NCI-H1930 (cell line): Measurements from ENCODE around the gene SDR39U1.
A peak's percentile ranks its signal among the peaks of the same experiment; 100 is the strongest.

Source experiments
- DNase-seq, 2 experiments: peaks; one replicate each; lab custom pipeline; 2025; lab: John Stamatoyannopoulos, UW

The SDR39U1 gene

GRCh38 chr14:24441904-24442239 lies 704 bp downstream of the SDR39U1 start:
- DNase-seq, result no peak

- DNase-seq, result no peak
Measured at GRCh38 chr14:24441485-24441884, 1.1 kb downstream of the SDR39U1 start.

- DNase-seq, result no peak
Measured at GRCh38 chr14:24440606-24441399, 1.8 kb downstream of the SDR39U1 start.

GRCh38 chr14:24439830-24440605 lies 2.6 kb downstream of the SDR39U1 start:
- no peak for DNase-seq

- DNase-seq, result no peak
Measured at GRCh38 chr14:24439257-24439656, 3.3 kb downstream of the SDR39U1 start.

GRCh38 chr14:24438223-24439097 lies 4.1 kb downstream of the SDR39U1 start:
- DNase-seq, result no peak

- no peak for DNase-seq
Measured at GRCh38 chr14:24437736-24438067, 4.9 kb downstream of the SDR39U1 start.

GRCh38 chr14:24437020-24437735 lies 5.4 kb downstream of the SDR39U1 start:
- DNase-seq, result no peak

- DNase-seq, result peak in 1 of 2 experiments; percentile 54
Measured at GRCh38 chr14:24436355-24437019, 6.1 kb downstream of the SDR39U1 start.

- no peak for DNase-seq
Measured at GRCh38 chr14:24435998-24436354, 6.6 kb downstream of the SDR39U1 start.

- DNase-seq, result no peak
Measured at GRCh38 chr14:24435192-24435810, 7.3 kb downstream of the SDR39U1 start.

GRCh38 chr14:24434676-24435075 lies 7.9 kb downstream of the SDR39U1 start:
- DNase-seq, result no peak

GRCh38 chr14:24434036-24434435 lies 8.5 kb downstream of the SDR39U1 start:
- no peak for DNase-seq

- DNase-seq, result no peak
Measured at GRCh38 chr14:24432259-24433131, 10.1 kb downstream of the SDR39U1 start.

GRCh38 chr14:24431569-24432258 lies 10.9 kb downstream of the SDR39U1 start:
- peak; percentile 69 to 76 for DNase-seq

GRCh38 chr14:24430682-24431568 lies 11.7 kb downstream of the SDR39U1 start:
- no peak for DNase-seq

GRCh38 chr14:24430143-24430681 lies 12.4 kb downstream of the SDR39U1 start:
- no peak for DNase-seq
